HCT116 (cell line): ENCODE measurements around the gene TMPRSS7.

ENCODE experiments used
- ATF3 ChIP-seq: IDR thresholded peaks from 2 replicates; pipeline ENCODE4 v1.6.1; 2012
- CEBPB ChIP-seq: IDR thresholded peaks from 2 replicates; pipeline ENCODE4 v1.6.1; 2012; ENCODE audit warnings: low read depth
- CTCF ChIP-seq, 3 experiments: fragments of 200-600 bp in 1 of 3; sonication (generic) in 1 of 3; IDR thresholded peaks in 2 of 3; conservative IDR thresholded peaks in 1 of 3; 2 replicates each; pipeline ENCODE4 v1.5.1; 2012 to 2017; ENCODE audit warnings: low read depth in 2 of 3, low read length in 2 of 3, antibody characterized with exemption in 1 of 3, borderline replicate concordance in 1 of 3, control low read depth in 1 of 3, mild to moderate bottlenecking in 1 of 3, mixed read lengths in 1 of 3, mixed run types in 1 of 3, moderate library complexity in 1 of 3; ENCODE audit not compliant: insufficient read depth in 1 of 3
- JUND ChIP-seq: IDR thresholded peaks from 2 replicates; pipeline ENCODE4 v1.6.1; 2012
- POLR2A ChIP-seq: IDR thresholded peaks from 2 replicates; pipeline ENCODE4 v1.7.0; 2011; ENCODE audit warnings: borderline replicate concordance; ENCODE audit not compliant: insufficient read depth, insufficient read length; ENCODE audit errors: extremely low read depth
- POLR2AphosphoS5 ChIP-seq: IDR thresholded peaks from 2 replicates; pipeline ENCODE4 v1.6.1; 2011; ENCODE audit warnings: mild to moderate bottlenecking, low read depth, low read length, moderate library complexity
- REST ChIP-seq: IDR thresholded peaks from 2 replicates; pipeline ENCODE4 v1.6.1; 2012; ENCODE audit warnings: low read depth
- YY1 ChIP-seq: IDR thresholded peaks from 2 replicates; pipeline ENCODE4 v1.6.1; 2011; ENCODE audit warnings: low read length, low read depth, moderate library complexity, mild to moderate bottlenecking; ENCODE audit not compliant: insufficient replicate concordance; ENCODE audit errors: extremely low read depth
- ZFX ChIP-seq: fragments of 450-650 bp; IDR thresholded peaks from 2 replicates; pipeline ENCODE4 v1.6.1; 2017
- ZNF274 ChIP-seq: fragments of 200-500 bp; sonication (Bioruptor generic); IDR thresholded peaks from 2 replicates; pipeline ENCODE4 v1.6.1; 2014; ENCODE audit warnings: mild to moderate bottlenecking, low read depth, low read length, inconsistent platforms

GRCh38 chr3:112090887-112091586 is 56.5 kb downstream of the TMPRSS7 start:
- TF ChIP-seq REST (no peak), POLR2AphosphoS5 (no peak), CTCF (IDR thresholded peaks at IDR 0.05 in 2 of 3, conservative IDR thresholded peaks at IDR 0.05 in 1 of 3; ENCODE audit: borderline replicate concordance in 1 of 3, insufficient read depth in 1 of 3, low read depth in 2 of 3, low read length in 2 of 3) (no peak), ZNF274 (no peak), POLR2A (no peak), ATF3 (no peak), ZFX (no peak), CEBPB (no peak), YY1 (no peak), JUND (no peak)
